Measurements from ENCODE around the gene ATP2B2. TPM values are rescaled to one million over a fixed set of nuclear protein-coding genes. Genes with fewer than 3 reads are reported as not detected.
A peak's percentile ranks its signal among the peaks of the same experiment; 100 is the strongest.

ATP2B2 gene
- total and polyA plus RNA-seq, 5 experiments from 2014 or later: not detected

DNA sequence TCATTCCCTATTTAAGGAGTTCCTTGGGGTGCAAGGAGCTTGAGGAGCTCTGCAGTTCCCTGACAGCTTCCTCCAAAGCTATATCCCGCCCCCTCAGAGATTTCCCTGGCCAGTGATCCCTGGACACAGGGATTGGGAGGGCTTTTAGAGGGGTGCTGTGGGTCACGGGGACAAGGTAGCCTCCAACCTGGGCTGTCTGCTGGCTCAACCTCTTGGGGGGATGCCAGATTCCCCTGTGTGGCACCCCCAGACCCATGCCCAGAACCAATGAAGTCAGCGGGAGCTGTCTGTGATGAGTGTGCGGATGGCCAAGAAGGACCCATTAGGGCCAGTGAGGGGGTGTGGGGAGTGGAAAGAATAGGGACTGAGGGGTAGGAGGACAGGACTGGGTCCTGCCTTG is 21.0 kb upstream of the ATP2B2 start:
- no peaks in the 10 kb centered on the region for H3K36me3 Mint-ChIP-seq
- DNase-seq: peak in 2 of 10 donors; percentile 4 to 40
- POLR2A ChIA-PET: no interaction called here
- no peak for ATAC-seq
- H3K27me3 Mint-ChIP-seq: peaks cover 14 to 56% (median 28%) of the 10 kb centered on the region in 5 donors
- H3K4me1 Mint-ChIP-seq: no peaks in the 10 kb centered on the region
- no peak overlapping the region for H3K27ac Mint-ChIP-seq
- no peaks in the 10 kb centered on the region for H3K9me3 Mint-ChIP-seq
- no peak overlapping the region for H3K4me3 Mint-ChIP-seq

DNA sequence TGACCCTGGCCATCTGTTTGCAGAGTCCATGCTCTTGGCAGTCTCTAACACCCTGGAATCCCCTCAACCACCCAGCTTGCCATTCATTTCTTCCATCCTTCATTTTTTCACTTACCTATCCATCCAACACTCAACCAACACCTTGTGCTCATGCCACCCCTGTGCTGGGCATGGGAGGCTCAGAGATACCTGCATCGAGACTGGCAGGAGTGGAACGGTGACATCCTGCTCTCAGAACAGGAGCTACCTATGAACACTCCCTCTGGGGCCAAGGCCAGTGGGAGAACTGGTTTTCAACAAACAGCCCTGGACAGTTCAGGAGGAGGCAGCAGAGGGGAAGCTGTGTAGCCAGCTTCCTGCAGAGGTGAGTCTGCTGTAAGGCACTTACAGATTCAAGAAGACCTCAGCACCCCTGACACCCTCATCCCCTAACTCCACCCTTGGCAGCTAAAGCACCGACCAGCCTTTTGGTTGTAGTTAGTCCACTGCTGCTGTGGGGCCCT is 19.5 kb upstream of the ATP2B2 start:
- Mint-ChIP-seq H3K36me3 (no peaks in the 10 kb centered on the region), H3K27me3 (peaks cover 14 to 58% (median 31%) of the 10 kb centered on the region in 5 donors), H3K4me3 (no peak overlapping the region), H3K4me1 (no peaks in the 10 kb centered on the region), H3K9me3 (no peaks in the 10 kb centered on the region), H3K27ac (no peak overlapping the region)
- POLR2A ChIA-PET: no interaction called here
- peak in 1 of 10 donors; percentile 35 for DNase-seq
- ATAC-seq: no peak

DNA sequence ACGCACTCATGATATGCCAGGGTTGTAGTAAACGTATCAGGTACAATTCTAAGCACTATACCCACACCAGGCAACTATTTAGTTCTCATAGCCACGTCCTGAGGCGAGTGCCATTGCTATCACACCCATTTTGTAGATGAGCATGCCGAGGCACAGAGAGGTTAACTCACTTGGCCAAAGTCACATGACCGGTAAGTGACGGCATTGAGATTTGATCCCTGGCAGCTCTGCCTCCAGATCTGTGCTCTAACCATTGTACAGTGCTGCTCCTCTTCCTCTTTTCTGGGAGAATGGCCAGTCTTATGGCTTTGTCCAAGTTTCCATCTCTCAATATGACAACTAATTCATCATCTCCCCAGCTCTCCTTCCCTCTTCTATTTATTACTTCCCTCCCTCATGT is 18.9 kb upstream of the ATP2B2 start:
- POLR2A ChIA-PET: no interaction called here
- Mint-ChIP-seq H3K36me3 (no peaks in the 10 kb centered on the region), H3K27ac (no peak overlapping the region), H3K4me3 (no peak overlapping the region), H3K9me3 (no peaks in the 10 kb centered on the region), H3K27me3 (peaks cover 14 to 58% (median 31%) of the 10 kb centered on the region in 5 donors), H3K4me1 (no peaks in the 10 kb centered on the region)
- DNase-seq (no peak), ATAC-seq (no peak)

DNA sequence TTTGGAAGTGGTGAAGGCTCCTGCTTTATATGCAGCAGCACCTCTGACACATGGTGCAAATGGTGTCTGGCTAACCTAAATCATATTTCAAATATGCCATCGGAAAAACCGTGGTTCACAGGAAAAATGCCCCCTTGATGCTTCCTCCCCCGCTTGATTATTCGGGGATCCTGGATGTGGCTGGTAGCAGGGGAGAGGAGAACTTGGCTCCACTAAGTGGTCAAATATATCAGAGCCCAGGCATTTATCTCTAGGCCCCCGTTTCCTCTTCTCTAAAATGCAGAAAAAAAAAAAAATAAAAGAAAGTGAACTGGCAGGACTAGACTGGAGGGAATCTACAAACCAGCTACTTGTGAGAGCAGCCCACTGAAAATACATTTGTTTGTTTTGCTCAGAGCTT is 18.2 kb upstream of the ATP2B2 start:
- Mint-ChIP-seq H3K4me1 (no peaks in the 10 kb centered on the region), H3K9me3 (no peaks in the 10 kb centered on the region), H3K27ac (peak overlapping the region in 1 of 10 donors; percentile 11), H3K36me3 (no peaks in the 10 kb centered on the region), H3K4me3 (no peak overlapping the region), H3K27me3 (peaks cover 14 to 65% (median 33%) of the 10 kb centered on the region in 5 donors)
- DNase-seq (no peak), ATAC-seq (no peak)
- POLR2A ChIA-PET: no interaction called here

DNA sequence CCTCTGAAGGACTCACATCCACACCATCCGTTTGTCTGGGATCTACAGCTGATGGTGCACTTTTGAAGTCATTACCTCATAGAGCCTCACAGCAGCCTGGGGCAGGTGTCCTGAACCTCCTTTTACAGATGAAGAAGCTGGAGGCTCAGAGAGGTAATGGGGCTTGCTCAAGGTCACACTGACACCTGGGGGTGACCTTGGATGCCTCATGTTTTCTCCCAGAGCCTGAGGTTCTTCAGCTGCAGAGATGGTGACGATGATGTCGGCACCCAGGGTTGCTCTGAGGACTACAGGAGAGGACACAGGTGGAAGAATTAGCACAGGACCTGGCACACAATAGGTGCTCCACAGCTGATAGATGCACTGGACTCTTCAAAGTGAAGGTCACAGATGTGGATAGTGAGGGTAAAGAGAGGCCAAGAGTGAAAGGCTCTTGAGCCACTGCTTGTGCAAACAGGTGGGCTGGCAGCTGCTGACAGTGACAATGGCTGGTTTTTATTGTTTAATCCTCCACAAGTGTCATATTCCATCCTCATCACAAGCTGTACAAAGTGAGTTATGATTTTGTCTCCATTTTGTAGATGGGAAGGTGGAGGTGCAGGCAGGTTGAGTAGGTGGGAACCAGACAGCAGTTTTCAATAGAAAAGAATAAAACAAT is 17.4 kb upstream of the ATP2B2 start:
- Mint-ChIP-seq H3K27me3 (peaks cover 14 to 67% (median 34%) of the 10 kb centered on the region in 5 donors), H3K9me3 (no peaks in the 10 kb centered on the region), H3K27ac (no peak overlapping the region), H3K36me3 (no peaks in the 10 kb centered on the region), H3K4me1 (no peaks in the 10 kb centered on the region), H3K4me3 (no peak overlapping the region)
- POLR2A ChIA-PET: no interaction called here
- DNase-seq: no peak
- ATAC-seq: no peak

DNA sequence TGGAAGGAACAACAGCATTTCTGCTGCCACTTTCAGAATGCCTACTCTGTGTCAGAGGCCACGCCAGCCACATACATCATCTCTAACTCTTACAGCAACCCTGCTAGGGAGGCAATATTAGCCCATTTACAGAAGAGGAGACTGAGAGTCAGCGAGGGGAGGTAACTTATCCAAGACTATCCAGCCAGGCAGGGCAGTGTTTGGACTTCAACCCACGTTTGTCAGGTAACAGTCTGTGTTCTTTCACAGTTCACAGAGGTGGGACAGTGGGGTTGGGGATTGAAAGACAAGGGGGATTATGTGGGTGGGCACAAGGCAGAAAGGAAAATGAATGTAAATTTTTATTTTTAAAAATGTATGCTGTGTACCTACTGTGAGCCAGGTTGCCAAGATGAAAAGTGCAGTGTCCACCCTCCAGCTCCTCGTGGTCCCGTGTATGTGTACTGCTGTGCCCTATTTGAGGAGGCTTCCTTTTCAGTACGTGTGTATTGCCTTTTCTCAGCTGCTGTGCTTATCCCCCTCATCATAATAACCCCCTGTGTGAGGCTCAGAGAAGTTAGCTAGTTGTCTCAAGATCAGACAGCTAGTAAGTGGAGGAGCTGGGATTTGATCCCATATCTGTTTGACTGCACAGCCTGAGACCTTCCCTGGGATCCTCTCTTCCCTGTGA is 16.5 kb upstream of the ATP2B2 start:
- ATAC-seq: no peak
- no peaks in the 10 kb centered on the region for H3K36me3 Mint-ChIP-seq
- no peaks in the 10 kb centered on the region for H3K9me3 Mint-ChIP-seq
- no peak overlapping the region for H3K27ac Mint-ChIP-seq
- POLR2A ChIA-PET: no interaction called here
- no peak for DNase-seq
- H3K27me3 Mint-ChIP-seq: peaks cover 14 to 60% (median 28%) of the 10 kb centered on the region in 5 donors
- H3K4me3 Mint-ChIP-seq: no peak overlapping the region
- H3K4me1 Mint-ChIP-seq: no peaks in the 10 kb centered on the region

DNA sequence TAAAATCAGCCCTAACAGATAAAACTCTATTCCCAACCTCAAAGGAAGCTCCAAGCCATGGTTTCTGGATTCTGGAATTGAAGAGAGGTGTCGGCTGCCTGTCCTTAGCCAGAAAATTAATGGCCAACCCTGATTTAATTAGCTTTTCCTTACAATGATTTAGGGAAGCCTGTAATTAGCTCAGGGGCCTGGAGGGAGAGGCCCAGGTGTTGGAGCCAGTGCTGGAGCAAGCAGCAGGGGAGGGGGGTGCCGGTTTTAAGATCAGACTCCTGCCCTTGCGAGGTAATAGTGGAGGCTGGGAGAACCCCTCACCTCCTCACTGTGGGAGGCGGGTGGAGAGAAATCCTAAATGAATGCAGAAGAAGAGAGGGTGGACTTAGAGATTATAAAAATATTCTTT is 14.7 kb upstream of the ATP2B2 start:
- no peak for DNase-seq
- POLR2A ChIA-PET: no interaction called here

DNA sequence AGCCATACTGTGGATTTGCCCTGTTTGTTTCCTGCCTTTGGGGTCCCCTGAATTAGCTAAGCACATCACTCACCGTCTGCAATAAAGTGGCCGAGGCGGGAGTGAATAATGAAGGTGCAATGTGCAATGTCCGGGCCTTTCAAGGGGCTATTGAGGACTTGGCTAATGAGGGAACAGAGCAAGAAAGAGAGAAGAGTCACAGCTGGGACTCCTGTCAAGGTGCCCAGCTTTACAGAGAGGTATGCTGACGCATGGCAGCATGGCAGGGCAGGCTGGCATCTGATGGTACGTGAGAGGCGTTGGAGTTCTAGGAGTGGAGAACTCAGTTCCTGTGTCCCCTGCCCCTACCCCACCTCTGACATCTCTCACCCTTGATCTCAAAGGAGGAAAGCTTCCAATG is 13.8 kb upstream of the ATP2B2 start:
- no peak overlapping the region for H3K27ac Mint-ChIP-seq
- ATAC-seq (no peak), DNase-seq (peak in 1 of 10 donors; percentile 31)
- H3K27me3 Mint-ChIP-seq: peaks cover 0 to 34% (median 17%) of the 10 kb centered on the region in 5 donors
- H3K4me3 Mint-ChIP-seq: no peak overlapping the region
- no peaks in the 10 kb centered on the region for H3K4me1 Mint-ChIP-seq
- POLR2A ChIA-PET: no interaction called here
- H3K9me3 Mint-ChIP-seq: no peaks in the 10 kb centered on the region
- no peaks in the 10 kb centered on the region for H3K36me3 Mint-ChIP-seq

More for the DNA sequence above, 14.7 kb upstream of the ATP2B2 start:
- Mint-ChIP-seq H3K9me3 (no peaks in the 10 kb centered on the region), H3K4me3 (no peak overlapping the region), H3K27ac (no peak overlapping the region), H3K36me3 (no peaks in the 10 kb centered on the region), H3K4me1 (no peaks in the 10 kb centered on the region), H3K27me3 (peaks cover 5 to 43% (median 24%) of the 10 kb centered on the region in 5 donors)
- ATAC-seq: no peak

DNA sequence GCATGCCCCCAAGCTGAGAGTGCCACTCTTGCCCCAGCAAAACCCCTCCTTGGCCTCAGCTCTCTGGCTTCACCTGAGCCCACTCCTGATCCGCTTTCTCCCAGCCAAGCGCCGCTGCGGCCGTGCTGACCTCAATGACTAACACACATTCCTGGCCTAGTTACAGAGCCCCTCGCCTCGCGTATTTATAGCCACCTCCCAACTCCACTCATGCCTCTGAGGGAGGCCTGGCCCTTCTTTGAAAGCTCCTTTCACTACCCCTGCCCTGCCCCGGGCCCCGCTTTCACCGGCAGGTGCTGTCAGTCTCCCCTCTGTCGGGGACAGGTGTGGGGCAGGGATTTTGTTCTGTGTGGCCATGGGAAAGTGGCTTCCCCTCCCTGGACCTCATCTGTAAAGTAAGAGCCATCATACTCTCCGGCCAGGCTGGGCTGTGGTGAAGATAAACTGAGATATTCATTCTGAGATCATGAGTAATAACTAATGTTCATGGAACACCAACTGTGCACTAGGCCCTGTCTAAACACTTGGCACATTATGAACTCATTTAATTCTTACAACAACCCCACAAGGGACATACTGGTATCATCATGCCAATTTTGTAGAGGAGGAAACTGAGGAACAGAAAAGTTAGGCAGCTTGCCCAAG is 13.2 kb upstream of the ATP2B2 start:
- POLR2A ChIA-PET: no interaction called here
- Mint-ChIP-seq H3K27me3 (peaks cover 0 to 28% (median 16%) of the 10 kb centered on the region in 5 donors), H3K9me3 (no peaks in the 10 kb centered on the region), H3K36me3 (no peaks in the 10 kb centered on the region), H3K27ac (peak overlapping the region in 2 of 10 donors; percentile 1 to 68), H3K4me3 (no peak overlapping the region), H3K4me1 (no peaks in the 10 kb centered on the region)
- ATAC-seq: no peak
- peak in 2 of 10 donors; percentile 7 to 38 for DNase-seq

DNA sequence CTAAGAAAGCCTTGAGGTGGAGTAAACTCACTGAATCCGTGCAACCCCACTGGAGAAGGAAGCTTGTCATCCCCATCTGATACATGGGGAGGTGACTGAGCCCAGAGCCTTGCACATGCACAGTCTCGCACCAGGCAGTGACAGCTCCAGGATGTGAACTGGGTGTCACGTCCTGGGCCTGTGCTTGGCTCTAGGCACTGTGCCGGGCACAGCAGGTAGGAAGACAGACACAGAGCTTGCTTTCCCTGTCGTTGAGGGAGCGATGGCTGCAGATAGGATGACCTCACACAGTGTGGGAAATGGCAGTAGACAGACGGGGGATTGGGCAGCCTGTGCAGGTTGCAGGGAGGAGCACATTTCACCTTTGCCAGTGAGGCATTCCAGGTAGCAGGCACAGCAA is 12.2 kb upstream of the ATP2B2 start:
- Mint-ChIP-seq H3K36me3 (no peaks in the 10 kb centered on the region), H3K27me3 (peaks cover 0 to 23% (median 13%) of the 10 kb centered on the region in 5 donors), H3K27ac (no peak overlapping the region), H3K4me1 (peaks cover 0 to 2% (median 0%) of the 10 kb centered on the region in 4 donors), H3K4me3 (no peak overlapping the region), H3K9me3 (no peaks in the 10 kb centered on the region)
- POLR2A ChIA-PET: no interaction called here
- ATAC-seq (no peak), DNase-seq (peak in 2 of 10 donors; percentile 7 to 34)

DNA sequence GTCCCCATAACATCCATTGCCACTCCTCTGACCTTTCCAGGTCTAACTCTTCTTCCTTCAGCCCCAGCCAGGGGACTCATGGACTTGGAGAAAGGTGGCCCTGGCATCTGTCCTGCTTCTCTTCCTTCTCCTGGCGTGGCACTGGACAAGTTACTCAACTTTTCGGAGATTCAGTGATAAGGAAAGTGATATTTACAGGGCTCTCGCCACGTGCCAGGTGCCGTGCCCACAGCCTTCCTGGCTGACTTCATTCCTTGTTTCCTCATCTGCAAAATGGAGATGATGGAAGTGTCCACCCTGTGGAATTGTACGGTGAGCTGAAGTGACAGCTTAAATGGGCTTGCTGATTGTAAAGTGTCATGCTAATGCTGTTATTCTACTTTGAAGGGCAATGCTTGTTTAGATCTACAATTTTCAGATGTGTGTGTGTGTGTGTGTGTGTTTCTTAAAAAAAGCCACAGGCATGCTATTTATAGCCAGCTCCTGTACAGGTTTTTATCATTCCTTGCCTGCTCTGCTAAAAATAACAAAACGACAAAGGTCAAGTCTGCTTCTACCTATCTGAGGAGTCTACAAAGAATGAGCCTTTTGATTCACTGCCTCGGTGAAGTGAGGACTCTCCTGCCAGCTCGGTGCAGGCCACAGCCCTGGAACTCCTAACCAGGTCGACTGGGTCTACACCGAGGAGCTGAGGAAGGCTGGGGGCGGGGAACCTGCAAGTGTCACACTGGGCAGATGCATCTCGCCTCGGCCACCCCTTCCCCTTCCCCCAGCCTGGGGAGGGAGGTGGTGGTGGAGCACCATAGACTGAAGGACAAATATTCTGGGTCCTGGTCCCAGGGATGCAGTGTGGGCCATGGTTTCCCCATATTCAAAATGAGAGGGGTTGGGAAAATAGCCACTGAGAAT is 11.4 kb upstream of the ATP2B2 start:
- DNase-seq (peak in 2 of 10 donors; percentile 8 to 55), ATAC-seq (no peak)
- no peaks in the 10 kb centered on the region for H3K36me3 Mint-ChIP-seq
- H3K9me3 Mint-ChIP-seq: no peaks in the 10 kb centered on the region
- H3K27me3 Mint-ChIP-seq: peaks cover under 1 to 15% (median 11%) of the 10 kb centered on the region in 5 donors
- POLR2A ChIA-PET: no interaction called here
- H3K4me3 Mint-ChIP-seq: no peak overlapping the region
- H3K27ac Mint-ChIP-seq: no peak overlapping the region
- H3K4me1 Mint-ChIP-seq: peaks cover 0 to 2% (median 0%) of the 10 kb centered on the region in 4 donors

DNA sequence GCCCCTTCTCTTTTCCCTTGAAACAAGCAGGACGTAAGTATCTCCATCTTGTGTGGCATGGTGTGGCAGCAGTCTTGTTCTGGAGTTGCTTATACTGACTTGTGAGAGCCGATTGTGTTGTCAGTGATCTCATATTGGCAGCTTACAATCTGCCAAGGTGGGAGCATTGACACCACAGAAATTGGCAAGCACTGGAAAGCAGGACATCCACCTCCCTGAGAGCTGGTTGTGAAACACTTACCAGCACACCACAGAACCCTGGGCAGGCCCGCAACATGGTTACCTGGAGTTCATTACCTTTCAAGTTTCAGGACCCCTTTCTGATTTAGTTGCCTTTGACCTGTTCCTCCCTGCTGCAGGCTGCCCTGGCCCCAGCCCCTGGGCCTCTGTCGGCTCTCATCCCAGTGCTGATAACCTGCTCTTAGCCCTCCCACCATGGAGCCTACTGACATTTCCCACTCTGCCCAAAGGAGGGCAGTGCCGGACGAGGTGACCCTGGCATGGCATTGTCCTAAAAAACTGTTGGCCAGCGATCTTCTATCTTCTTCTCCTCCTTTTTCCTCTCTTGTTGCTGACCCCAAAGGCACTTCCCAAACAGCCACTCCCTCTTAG is 10.6 kb upstream of the ATP2B2 start:
- no peak overlapping the region for H3K4me3 Mint-ChIP-seq
- no peak overlapping the region for H3K27ac Mint-ChIP-seq
- POLR2A ChIA-PET: no interaction called here
- H3K4me1 Mint-ChIP-seq: peaks cover 0 to 2% (median 0%) of the 10 kb centered on the region in 4 donors
- ATAC-seq (no peak), DNase-seq (no peak)
- no peaks in the 10 kb centered on the region for H3K9me3 Mint-ChIP-seq
- peaks cover 0 to 9% (median 6%) of the 10 kb centered on the region in 5 donors for H3K27me3 Mint-ChIP-seq
- H3K36me3 Mint-ChIP-seq: no peaks in the 10 kb centered on the region

Measured in naive thymus-derived CD8-positive, alpha-beta T cell (primary cell).